Measurements from ENCODE around the gene AFF3. TPM values are rescaled to one million over a fixed set of nuclear protein-coding genes. Genes with fewer than 3 reads are reported as not detected.

The AFF3 gene
- total and polyA plus RNA-seq, 2 of the 8 experiments (the other 6 are each of a cell fraction or from before 2014, with no cell fraction given): 0.27 to 3.0 TPM

- WGBS, 2 experiments (ENCODE audit: extremely low coverage in 1 of 2, insufficient coverage in 1 of 2, insufficient read length in 1 of 2, insufficient replicate concordance in 2 of 2, low coverage in 1 of 2, low lambda C conversion rate in 2 of 2, missing lambda C conversion rate in 1 of 2): 99% methylated on average over 5 of the region's 6 CpGs; no CpG with 5 or more reads in 1 of the 2 experiments
- H4K5ac ChIP-seq (ENCODE audit: insufficient read length, low read depth, low read length): no peak overlapping the region
- no peaks in the 10 kb centered on the region for H3K9me3 ChIP-seq (ENCODE audit: insufficient read depth in 2 of 2, low read depth in 1 of 2, low read length in 1 of 2)
- H3K79me2 ChIP-seq (ENCODE audit: control insufficient read depth in 1 of 2, insufficient read depth in 2 of 2, low read length in 2 of 2): no peaks in the 10 kb centered on the region
- ChIA-PET POLR2A (ENCODE audit: partially characterized antibody) (no interaction called here), CTCF (ENCODE audit: partially characterized antibody) (interaction anchor here (0.7 to 1.2 kb wide), 6 partner anchors 9 to 288 kb away, joined by 3 to 5 read pairs (median 3); no protein-coding TSS in a partner anchor)
- no peak overlapping the region for H4K8ac ChIP-seq (ENCODE audit: extremely low read depth, insufficient read depth, low read length)
- H4K91ac ChIP-seq (replicated peaks; ENCODE audit: insufficient read length, low read length): no peak overlapping the region
- H2AFZ ChIP-seq (ENCODE audit: low read length): no peak overlapping the region
- H3K14ac ChIP-seq (ENCODE audit: insufficient read length): no peak overlapping the region
- no peak overlapping the region for H3K4me2 ChIP-seq (ENCODE audit: insufficient read depth in 1 of 2, low read depth in 2 of 2, low read length in 2 of 2)
- H3K4ac ChIP-seq (replicated peaks; ENCODE audit: insufficient read length, low read depth, low read length): no peak overlapping the region
- H3K56ac ChIP-seq (replicated peaks; ENCODE audit: insufficient read length, low read depth, low read length): no peak overlapping the region
- FAIRE-seq (no peak), DNase-seq (ENCODE audit: low read depth in 1 of 2, low spot score in 2 of 2) (no peak)
- H2BK15ac ChIP-seq (ENCODE audit: low read length): no peak overlapping the region
- H3K4me3 ChIP-seq (ENCODE audit: extremely low read depth in 1 of 4, insufficient read depth in 2 of 4, low read depth in 3 of 4, low read length in 4 of 4): no peak overlapping the region
- H2BK120ac ChIP-seq (replicated peaks; ENCODE audit: low read depth, low read length): no peak overlapping the region
- no peak overlapping the region for H2BK12ac ChIP-seq (ENCODE audit: low read depth, low read length)
- H3K18ac ChIP-seq (ENCODE audit: extremely low read depth, low read length): no peak overlapping the region
- no peaks in the 10 kb centered on the region for H3K36me3 ChIP-seq (ENCODE audit: control insufficient read depth in 2 of 4, insufficient read depth in 4 of 4, low read length in 3 of 4)
- H3K23ac ChIP-seq (ENCODE audit: insufficient read length): no peak overlapping the region
- no peaks in the 10 kb centered on the region for H3K79me1 ChIP-seq (ENCODE audit: low read depth, low read length)
- H2BK20ac ChIP-seq (ENCODE audit: low read length): no peak overlapping the region
- H2BK5ac ChIP-seq (ENCODE audit: low read depth, low read length): no peak overlapping the region
- no peaks in the 10 kb centered on the region for H4K20me1 ChIP-seq (replicated peaks in 1 of 2; ENCODE audit: control insufficient read depth in 1 of 2, insufficient read depth in 2 of 2, low read length in 2 of 2)
- H3K9ac ChIP-seq (replicated peaks in 1 of 4; ENCODE audit: extremely low read depth in 1 of 4, low read depth in 3 of 4, low read length in 3 of 4): no peak overlapping the region
- H3K4me1 ChIP-seq (replicated peaks in 1 of 4; ENCODE audit: control insufficient read depth in 3 of 4, insufficient read depth in 4 of 4, low read length in 3 of 4): no peaks in the 10 kb centered on the region
- no peak overlapping the region for H3K27ac ChIP-seq (ENCODE audit: low read depth, low read length)
- no peak overlapping the region for H2AK5ac ChIP-seq (ENCODE audit: low read depth, low read length)
- H3K27me3 ChIP-seq (replicated peaks in 1 of 4; ENCODE audit: control insufficient read depth in 3 of 4, extremely low read depth in 1 of 4, insufficient read depth in 3 of 4, low read length in 3 of 4): no peaks in the 10 kb centered on the region
- H3K23me2 ChIP-seq (ENCODE audit: low read depth, low read length): no peaks in the 10 kb centered on the region
- no peak for TF ChIP-seq RFX5 (IDR thresholded peaks at IDR 0.05; ENCODE audit: borderline replicate concordance, low read depth, low read length)
- no peak for TF ChIP-seq NANOG (IDR thresholded peaks at IDR 0.05; ENCODE audit: insufficient read depth, low read depth, low read length, poor library complexity, severe bottlenecking)
- no peak for TF ChIP-seq CHD2 (IDR thresholded peaks at IDR 0.05; ENCODE audit: low read length)
- no peak for TF ChIP-seq BACH1 (IDR thresholded peaks at IDR 0.05; ENCODE audit: low read length)
- TF ChIP-seq KDM1A (IDR thresholded peaks at IDR 0.05; ENCODE audit: borderline replicate concordance, low read length): no peak
- no peak for TF ChIP-seq RAD21 (IDR thresholded peaks at IDR 0.05 in 1 of 2, conservative IDR thresholded peaks at IDR 0.05 in 1 of 2; ENCODE audit: low read depth in 2 of 2, low read length in 2 of 2)
- TF ChIP-seq RNF2 (IDR thresholded peaks at IDR 0.05; ENCODE audit: borderline replicate concordance, low read depth, low read length, missing control alignments, poor library complexity, severe bottlenecking): no peak
- no peak for TF ChIP-seq RXRA (IDR thresholded peaks at IDR 0.05; ENCODE audit: insufficient read depth, low read depth, low read length)
- no peak for TF ChIP-seq GTF2F1 (IDR thresholded peaks at IDR 0.05; ENCODE audit: borderline replicate concordance, low read depth, low read length)
- no peak for TF ChIP-seq EP300 (IDR thresholded peaks at IDR 0.05; ENCODE audit: borderline replicate concordance in 1 of 2, low read depth in 2 of 2, low read length in 2 of 2)
- no peak for TF ChIP-seq BCL11A (IDR thresholded peaks at IDR 0.05; ENCODE audit: low read depth in 2 of 2, low read length in 2 of 2)
These were observed 199.6 kb downstream of the AFF3 start for GRCh38 chr2:99942561-99943347.
